K562 (cell line): ENCODE measurements around the gene NUP35. TPM values are rescaled to one million over a fixed set of nuclear protein-coding genes. Genes with fewer than 3 reads are reported as not detected.
A peak's percentile ranks its signal among the peaks of the same experiment; 100 is the strongest.

ENCODE experiments used
- CC2D1A ChIP-seq: fragments of 450-650 bp; IDR thresholded peaks from 2 replicates; pipeline ENCODE4 v1.6.1; 2017; ENCODE audit warnings: mild to moderate bottlenecking
- CEBPB ChIP-seq: fragments of 450-650 bp; IDR thresholded peaks from 2 replicates; pipeline ENCODE4 v1.6.1; 2016; ENCODE audit warnings: missing genetic modification characterization, missing compliant biosample characterization
- CTBP1 ChIP-seq: fragments of 450-650 bp; IDR thresholded peaks from 2 replicates; pipeline ENCODE4 v1.6.1; 2016; ENCODE audit warnings: borderline replicate concordance
- DDX20 ChIP-seq: fragments of 450-650 bp; IDR thresholded peaks from 2 replicates; pipeline ENCODE4 v1.6.1; 2016; ENCODE audit warnings: missing genetic modification characterization, low read depth, mild to moderate bottlenecking, missing compliant biosample characterization, moderate library complexity
- JUND ChIP-seq, 2 experiments: IDR thresholded peaks; 2 replicates in 1 of 2; 3 replicates in 1 of 2; pipeline ENCODE4 v1.6.1; 2011; ENCODE audit warnings: borderline replicate concordance in 2 of 2, low read depth in 2 of 2, low read length in 2 of 2, improper control_type of control experiment in 1 of 2, missing biosample characterization in 1 of 2, missing genetic modification characterization in 1 of 2, missing genetic modification reagents in 1 of 2
- MAFK ChIP-seq: IDR thresholded peaks from 2 replicates; pipeline ENCODE4 v1.6.1; 2011; ENCODE audit warnings: low read length, improper control_type of control experiment
- MBD2 ChIP-seq: sonication (generic); IDR thresholded peaks from 2 replicates; pipeline ENCODE4 v1.6.1; 2016; ENCODE audit warnings: low read depth, borderline replicate concordance
- NFXL1 ChIP-seq: fragments of 450-650 bp; formaldehyde crosslinking; IDR thresholded peaks from 2 replicates; pipeline ENCODE4 v1.4.0; 2021; ENCODE audit warnings: mild to moderate bottlenecking
- RUNX1 ChIP-seq: sonication (generic); IDR thresholded peaks from 2 replicates; pipeline ENCODE4 v1.6.1; 2016; ENCODE audit warnings: antibody characterized with exemption, low read depth
- SMARCE1 ChIP-seq: fragments of 450-650 bp; IDR thresholded peaks from 2 replicates; pipeline ENCODE4 v1.7.1; 2016; ENCODE audit warnings: mild to moderate bottlenecking
- TAF9B ChIP-seq: fragments of 450-650 bp; IDR thresholded peaks from 2 replicates; pipeline ENCODE4 v1.6.1; 2018; ENCODE audit warnings: mild to moderate bottlenecking; ENCODE audit not compliant: partially characterized antibody
- TGIF2 ChIP-seq: sonication (generic); formaldehyde crosslinking; IDR thresholded peaks from 2 replicates; pipeline ENCODE4 v1.8.1; 2022; ENCODE audit warnings: mild to moderate bottlenecking, missing genetic modification reagents, moderate library complexity
- TRIM28 ChIP-seq: fragments of 450-650 bp; IDR thresholded peaks from 2 replicates; pipeline ENCODE4 v1.6.1; 2017
- ZC3H4 ChIP-seq: sonication (generic); formaldehyde crosslinking; IDR thresholded peaks from 2 replicates; pipeline ENCODE4 v1.9.0; 2021; ENCODE audit warnings: missing genetic modification reagents, borderline replicate concordance
- ZEB2 ChIP-seq: fragments of 450-650 bp; IDR thresholded peaks from 2 replicates; pipeline ENCODE4 v1.6.1; 2016
- ZNF174 ChIP-seq: fragments of 250-450 bp; sonication (Bioruptor Pico); IDR thresholded peaks from 2 replicates; pipeline ENCODE4 v1.4.0; 2020; ENCODE audit warnings: mild to moderate bottlenecking
- ZNF561 ChIP-seq: fragments of 450-650 bp; formaldehyde crosslinking; conservative IDR thresholded peaks from 2 replicates; pipeline ENCODE4 v1.4.0; 2020; ENCODE audit warnings: mild to moderate bottlenecking, moderate library complexity
- polyA plus RNA-seq, 8 experiments: library from polyadenylated mRNA; depleted of rRNA in 4 of 8; stranded (reverse) in 5 of 8; unstranded in 3 of 8; fragments of >200 nt; fragmentation: Nextera tagmentation in 2 of 8; fragmentation: Illumina TruSeq in 1 of 8; extraction: Ambion mirVana in 2 of 8; extraction: Trizol in 1 of 8; gene quantifications; 2 replicates each; pipeline versions ENCODE4 v1.2.1 to v1.2.3, GENCODE V29; 2011 to 2014; ENCODE audit warnings: inconsistent platforms in 1 of 8, missing spikeins in 1 of 8
- total RNA-seq, 7 experiments: library from RNA; depleted of rRNA in 6 of 7; stranded (reverse); fragments of >200 nt in 6 of 7; fragmentation: Illumina TruSeq in 2 of 7; extraction: Trizol in 2 of 7; gene quantifications; 2 replicates each; pipeline versions ENCODE4 v1.2.1 to v1.2.3, GENCODE V29; 2011 to 2021; ENCODE audit warnings: low replicate concordance in 1 of 7
- TF ChIP-seq, protein P1 (sequence below): fragments of 450-650 bp; IDR thresholded peaks from 2 replicates; pipeline ENCODE4 v1.6.1; 2016; ENCODE audit warnings: borderline replicate concordance
- TF ChIP-seq, protein P2 (sequence below): fragments of 450-650 bp; formaldehyde crosslinking; IDR thresholded peaks from 2 replicates; pipeline ENCODE4 v1.4.0; 2022; ENCODE audit warnings: mild to moderate bottlenecking, moderate library complexity
- TF ChIP-seq, protein P3 (sequence below): sonication (generic); formaldehyde crosslinking; IDR thresholded peaks from 2 replicates; pipeline ENCODE4 v1.8.0; 2022; ENCODE audit warnings: mild to moderate bottlenecking, missing genetic modification reagents, borderline replicate concordance
- TF ChIP-seq, protein P4 (sequence below): sonication (generic); formaldehyde crosslinking; IDR thresholded peaks from 2 replicates; pipeline ENCODE4 v1.8.0; 2022; ENCODE audit warnings: missing genetic modification reagents, mild to moderate bottlenecking, moderate library complexity, borderline replicate concordance
- TF ChIP-seq, protein P5 (sequence below): IDR thresholded peaks from 2 replicates; pipeline ENCODE4 v1.6.1; 2014; ENCODE audit warnings: antibody characterized with exemption

The NUP35 gene
- total and polyA plus RNA-seq, 9 of the 15 experiments (the other 6 are each of a cell fraction or from before 2014, with no cell fraction given) = 24.5 to 78.2 (median 51.1) TPM

DNA sequence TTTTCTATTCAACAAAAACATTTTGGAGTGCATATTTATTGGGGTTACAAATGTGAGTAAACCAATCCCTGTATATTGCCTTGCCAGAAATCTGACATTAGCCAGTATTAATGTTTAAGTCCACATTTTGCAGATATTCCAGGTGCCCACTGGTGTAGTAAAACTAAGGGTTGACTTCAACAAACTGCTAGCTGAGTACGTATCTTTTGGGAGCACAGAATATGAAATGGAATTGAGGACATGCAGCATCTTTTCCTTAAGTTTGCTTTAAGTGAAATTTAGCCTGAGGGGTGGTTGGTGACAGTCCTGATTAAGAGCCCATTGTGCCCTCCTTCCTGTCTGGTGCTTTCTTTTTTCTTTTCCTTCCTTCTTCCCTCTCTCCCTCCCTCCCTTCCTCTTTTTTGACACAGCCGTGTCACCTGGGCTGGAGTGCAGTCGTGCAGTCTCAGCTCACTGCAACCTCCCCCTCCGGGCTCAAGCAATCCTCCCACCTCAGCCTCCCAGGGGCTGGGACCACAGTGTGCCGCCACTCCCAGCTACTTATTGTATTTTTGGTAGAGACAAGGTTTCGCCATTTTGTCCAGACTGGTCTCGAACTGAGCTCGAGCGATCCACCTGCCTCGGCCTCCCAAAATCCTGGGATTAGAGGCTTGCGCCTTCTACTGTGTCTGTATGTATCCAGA, 1.6 kb downstream of the NUP35 start (continued):
- TF ChIP-seq, protein P1, sequence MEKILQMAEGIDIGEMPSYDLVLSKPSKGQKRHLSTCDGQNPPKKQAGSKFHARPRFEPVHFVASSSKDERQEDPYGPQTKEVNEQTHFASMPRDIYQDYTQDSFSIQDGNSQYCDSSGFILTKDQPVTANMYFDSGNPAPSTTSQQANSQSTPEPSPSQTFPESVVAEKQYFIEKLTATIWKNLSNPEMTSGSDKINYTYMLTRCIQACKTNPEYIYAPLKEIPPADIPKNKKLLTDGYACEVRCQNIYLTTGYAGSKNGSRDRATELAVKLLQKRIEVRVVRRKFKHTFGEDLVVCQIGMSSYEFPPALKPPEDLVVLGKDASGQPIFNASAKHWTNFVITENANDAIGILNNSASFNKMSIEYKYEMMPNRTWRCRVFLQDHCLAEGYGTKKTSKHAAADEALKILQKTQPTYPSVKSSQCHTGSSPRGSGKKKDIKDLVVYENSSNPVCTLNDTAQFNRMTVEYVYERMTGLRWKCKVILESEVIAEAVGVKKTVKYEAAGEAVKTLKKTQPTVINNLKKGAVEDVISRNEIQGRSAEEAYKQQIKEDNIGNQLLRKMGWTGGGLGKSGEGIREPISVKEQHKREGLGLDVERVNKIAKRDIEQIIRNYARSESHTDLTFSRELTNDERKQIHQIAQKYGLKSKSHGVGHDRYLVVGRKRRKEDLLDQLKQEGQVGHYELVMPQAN = peak; percentile 77
- TF ChIP-seq RUNX1 (no peak), CTBP1 (peak; percentile 72), TGIF2 (CRISPR knock-in tag) (no peak), JUND (IDR thresholded peaks at IDR 0.05; ENCODE audit: borderline replicate concordance, low read depth, low read length) (peak; percentile 31), JUND (tag; IDR thresholded peaks at IDR 0.05; ENCODE audit: borderline replicate concordance, low read depth, low read length) (no peak), MAFK (no peak), DDX20 (no peak), TRIM28 (peak; percentile 65; the same call in 1 of the 2 replicates), ZNF561 (no peak), CC2D1A (peak; percentile 81), SMARCE1 (peak; percentile 64), ZNF174 (no peak), ZC3H4 (CRISPR knock-in tag) (no peak), ZEB2 (peak; percentile 79), TAF9B (no peak), CEBPB (no peak), NFXL1 (CRISPR knock-in tag) (no peak), MBD2 (no peak)
- TF ChIP-seq, protein P2, sequence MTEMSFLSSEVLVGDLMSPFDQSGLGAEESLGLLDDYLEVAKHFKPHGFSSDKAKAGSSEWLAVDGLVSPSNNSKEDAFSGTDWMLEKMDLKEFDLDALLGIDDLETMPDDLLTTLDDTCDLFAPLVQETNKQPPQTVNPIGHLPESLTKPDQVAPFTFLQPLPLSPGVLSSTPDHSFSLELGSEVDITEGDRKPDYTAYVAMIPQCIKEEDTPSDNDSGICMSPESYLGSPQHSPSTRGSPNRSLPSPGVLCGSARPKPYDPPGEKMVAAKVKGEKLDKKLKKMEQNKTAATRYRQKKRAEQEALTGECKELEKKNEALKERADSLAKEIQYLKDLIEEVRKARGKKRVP = no peak
- TF ChIP-seq, protein P3, sequence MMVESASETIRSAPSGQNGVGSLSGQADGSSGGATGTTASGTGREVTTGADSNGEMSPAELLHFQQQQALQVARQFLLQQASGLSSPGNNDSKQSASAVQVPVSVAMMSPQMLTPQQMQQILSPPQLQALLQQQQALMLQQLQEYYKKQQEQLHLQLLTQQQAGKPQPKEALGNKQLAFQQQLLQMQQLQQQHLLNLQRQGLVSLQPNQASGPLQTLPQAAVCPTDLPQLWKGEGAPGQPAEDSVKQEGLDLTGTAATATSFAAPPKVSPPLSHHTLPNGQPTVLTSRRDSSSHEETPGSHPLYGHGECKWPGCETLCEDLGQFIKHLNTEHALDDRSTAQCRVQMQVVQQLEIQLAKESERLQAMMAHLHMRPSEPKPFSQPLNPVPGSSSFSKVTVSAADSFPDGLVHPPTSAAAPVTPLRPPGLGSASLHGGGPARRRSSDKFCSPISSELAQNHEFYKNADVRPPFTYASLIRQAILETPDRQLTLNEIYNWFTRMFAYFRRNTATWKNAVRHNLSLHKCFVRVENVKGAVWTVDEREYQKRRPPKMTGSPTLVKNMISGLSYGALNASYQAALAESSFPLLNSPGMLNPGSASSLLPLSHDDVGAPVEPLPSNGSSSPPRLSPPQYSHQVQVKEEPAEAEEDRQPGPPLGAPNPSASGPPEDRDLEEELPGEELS = no peak
- TF ChIP-seq, protein P4, sequence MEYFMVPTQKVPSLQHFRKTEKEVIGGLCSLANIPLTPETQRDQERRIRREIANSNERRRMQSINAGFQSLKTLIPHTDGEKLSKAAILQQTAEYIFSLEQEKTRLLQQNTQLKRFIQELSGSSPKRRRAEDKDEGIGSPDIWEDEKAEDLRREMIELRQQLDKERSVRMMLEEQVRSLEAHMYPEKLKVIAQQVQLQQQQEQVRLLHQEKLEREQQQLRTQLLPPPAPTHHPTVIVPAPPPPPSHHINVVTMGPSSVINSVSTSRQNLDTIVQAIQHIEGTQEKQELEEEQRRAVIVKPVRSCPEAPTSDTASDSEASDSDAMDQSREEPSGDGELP = peak; percentile 68
- TF ChIP-seq, protein P5, sequence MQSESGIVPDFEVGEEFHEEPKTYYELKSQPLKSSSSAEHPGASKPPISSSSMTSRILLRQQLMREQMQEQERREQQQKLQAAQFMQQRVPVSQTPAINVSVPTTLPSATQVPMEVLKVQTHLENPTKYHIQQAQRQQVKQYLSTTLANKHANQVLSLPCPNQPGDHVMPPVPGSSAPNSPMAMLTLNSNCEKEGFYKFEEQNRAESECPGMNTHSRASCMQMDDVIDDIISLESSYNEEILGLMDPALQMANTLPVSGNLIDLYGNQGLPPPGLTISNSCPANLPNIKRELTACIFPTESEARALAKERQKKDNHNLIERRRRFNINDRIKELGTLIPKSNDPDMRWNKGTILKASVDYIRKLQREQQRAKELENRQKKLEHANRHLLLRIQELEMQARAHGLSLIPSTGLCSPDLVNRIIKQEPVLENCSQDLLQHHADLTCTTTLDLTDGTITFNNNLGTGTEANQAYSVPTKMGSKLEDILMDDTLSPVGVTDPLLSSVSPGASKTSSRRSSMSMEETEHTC = no peak
